Chondrocyte (in vitro differentiated cells): ENCODE results near the gene SHLD2. TPM values are rescaled to one million over a fixed set of nuclear protein-coding genes. Genes with fewer than 3 reads are reported as not detected.
"Not testable (repeated sequence)": the region's sequence is repeated elsewhere in the genome, so short reads cannot be mapped to it uniquely, and the experiment has no call there.

Source experiments
- DNase-seq: peaks from one replicate; pipeline ENCODE4 v3.0.0; 2021; ENCODE audit warnings: mixed read lengths, low spot score
- H3K27ac Mint-ChIP-seq: one replicate; pipeline ENCODE4 v1.8.0; 2021; ENCODE audit warnings: mild to moderate bottlenecking, moderate library complexity, mixed read lengths; ENCODE audit not compliant: unreplicated experiment
- H3K27me3 Mint-ChIP-seq: 2 replicates; pipeline ENCODE4 v1.8.0; 2021; ENCODE audit warnings: low read depth, mixed read lengths
- H3K36me3 Mint-ChIP-seq: 2 replicates; pipeline ENCODE4 v1.8.0; 2021; ENCODE audit warnings: low read depth, mixed read lengths
- H3K4me1 Mint-ChIP-seq: 2 replicates; pipeline ENCODE4 v1.8.0; 2021; ENCODE audit warnings: low read depth, mild to moderate bottlenecking, mixed read lengths
- H3K4me3 Mint-ChIP-seq: one replicate; pipeline ENCODE4 v1.8.0; 2021; ENCODE audit warnings: mild to moderate bottlenecking, moderate library complexity, mixed read lengths; ENCODE audit not compliant: unreplicated experiment
- H3K9me3 Mint-ChIP-seq: 2 replicates; pipeline ENCODE4 v1.8.0; 2021; ENCODE audit warnings: low read depth, mixed read lengths
- CTCF ChIP-seq: fragments of 200-600 bp; sonication (generic); IDR thresholded peaks from 2 replicates; pipeline ENCODE4 v1.5.0; 2021; ENCODE audit warnings: antibody characterized with exemption, mild to moderate bottlenecking, moderate library complexity
- total RNA-seq: library from RNA; stranded (reverse); gene quantifications from 3 replicates; pipeline ENCODE4 v1.2.1, GENCODE V29; 2021

Gene SHLD2
- total RNA-seq, 1 donor from 2014 or later: 29.2 TPM

GRCh38 chr10:87092861-87093631, 2.0 kb upstream of the SHLD2 start:
- H3K27me3 Mint-ChIP-seq: no peaks in the 10 kb centered on the region
- peaks cover 52% of the 10 kb centered on the region for H3K4me1 Mint-ChIP-seq
- H3K36me3 Mint-ChIP-seq: peaks cover 3% of the 10 kb centered on the region
- H3K9me3 Mint-ChIP-seq: no peaks in the 10 kb centered on the region
- no peak for TF ChIP-seq CTCF
- H3K27ac Mint-ChIP-seq: peak overlapping the region; percentile 95
- H3K4me3 Mint-ChIP-seq: peak overlapping the region; percentile 93
- DNase-seq: no peak

GRCh38 chr10:87093632-87094372, 1.2 kb upstream of the SHLD2 start:
- no peaks in the 10 kb centered on the region for H3K9me3 Mint-ChIP-seq
- TF ChIP-seq CTCF: no peak
- H3K27ac Mint-ChIP-seq: peak overlapping the region; percentile 95
- no peaks in the 10 kb centered on the region for H3K27me3 Mint-ChIP-seq
- H3K4me1 Mint-ChIP-seq: peaks cover 47% of the 10 kb centered on the region
- DNase-seq: no peak
- peaks cover 3% of the 10 kb centered on the region for H3K36me3 Mint-ChIP-seq
- H3K4me3 Mint-ChIP-seq: peak overlapping the region; percentile 93

GRCh38 chr10:87095236-87095945, 385 bp downstream of the SHLD2 start:
- H3K27ac Mint-ChIP-seq: peak overlapping the region; percentile 92
- peak; percentile 24 for TF ChIP-seq CTCF

GRCh38 chr10:87101996-87102395, 7.0 kb downstream of the SHLD2 start:
- Mint-ChIP-seq H3K36me3 (peaks cover 8% of the 10 kb centered on the region), H3K4me3 (no peak overlapping the region), H3K27ac (no peak overlapping the region), H3K9me3 (peaks cover 3% of the 10 kb centered on the region), H3K4me1 (peaks cover 5% of the 10 kb centered on the region), H3K27me3 (no peaks in the 10 kb centered on the region)
- TF ChIP-seq CTCF: no peak
- DNase-seq: no peak

More at GRCh38 chr10:87095236-87095945, 385 bp downstream of the SHLD2 start:
- peaks cover 6% of the 10 kb centered on the region for H3K36me3 Mint-ChIP-seq
- DNase-seq: peak; percentile 96
- no peaks in the 10 kb centered on the region for H3K27me3 Mint-ChIP-seq
- H3K9me3 Mint-ChIP-seq: peaks cover 3% of the 10 kb centered on the region
- peak overlapping the region; percentile 86 for H3K4me3 Mint-ChIP-seq
- H3K4me1 Mint-ChIP-seq: peaks cover 51% of the 10 kb centered on the region

GRCh38 chr10:87104727-87105126, 9.7 kb downstream of the SHLD2 start:
- not testable (repeated sequence) for H3K27me3 Mint-ChIP-seq, DNase-seq, H3K9me3 Mint-ChIP-seq, H3K4me3 Mint-ChIP-seq, H3K27ac Mint-ChIP-seq, H3K4me1 Mint-ChIP-seq
- H3K36me3 Mint-ChIP-seq: peaks cover 17% of the 10 kb centered on the region
